ENCODE data around the gene HIP1. TPM values are rescaled to one million over a fixed set of nuclear protein-coding genes. Genes with fewer than 3 reads are reported as not detected.

HIP1 gene
- total and polyA plus RNA-seq, 9 of the 15 experiments (the other 6 are each of a cell fraction or from before 2014, with no cell fraction given), result 2.4 to 13.7 (median 9.5) TPM

GRCh38 chr7:75772081-75773077 is 33.6 kb upstream of the HIP1 start, which contains the start of gene CCL26 (continued):
- TF ChIP-seq RBM25 (IDR thresholded peaks at IDR 0.05; ENCODE audit: low read depth, low read length, severe bottlenecking), result peak; percentile 90
- TF ChIP-seq SMARCA5 (IDR thresholded peaks at IDR 0.05), result peak; percentile 48; the same call in 1 of the 2 replicates
- TF ChIP-seq PHB2 (IDR thresholded peaks at IDR 0.05; ENCODE audit: low read depth), result peak; percentile 18; the same call in 1 of the 2 replicates
- TF ChIP-seq PTBP1 (IDR thresholded peaks at IDR 0.05; ENCODE audit: low read depth, low read length), result peak; percentile 85; the same call in 1 of the 2 replicates
- no peak for TF ChIP-seq PRDM10 (IDR thresholded peaks at IDR 0.05; ENCODE audit: partially characterized antibody)
- TF ChIP-seq NFE2 (IDR thresholded peaks at IDR 0.05; ENCODE audit: low read depth), result peak; percentile 83
- TF ChIP-seq MYC (IDR thresholded peaks at IDR 0.05; ENCODE audit: low read depth, low read length), result 0 out of 2 replicates have a peak, but pooled peaks have one; percentile 11
- no peak for TF ChIP-seq MYC (CRISPR knock-in tag; IDR thresholded peaks at IDR 0.05; ENCODE audit: borderline replicate concordance, low read depth)
- TF ChIP-seq MTA2 (IDR thresholded peaks at IDR 0.05; ENCODE audit: low read depth), result peak; percentile 5; the same call in 1 of the 2 replicates
- 0 out of 2 replicates have a peak, but pooled peaks have one; percentile 16 for TF ChIP-seq ESRRA (IDR thresholded peaks at IDR 0.05; ENCODE audit: borderline replicate concordance, low read depth)
- peak; percentile 83 for TF ChIP-seq NR2C1 (IDR thresholded peaks at IDR 0.05)
- peak; percentile 84 for TF ChIP-seq NR2C1 (tag; IDR thresholded peaks at IDR 0.05)
- TF ChIP-seq CC2D1A (IDR thresholded peaks at IDR 0.05), result peak; percentile 26; the same call in 1 of the 2 replicates
- TF ChIP-seq PRMT5 (CRISPR knock-in tag; IDR thresholded peaks at IDR 0.05), result no peak
- 0 out of 2 replicates have a peak, but pooled peaks have one; percentile 32 for TF ChIP-seq SOX6 (IDR thresholded peaks at IDR 0.05)
- peak; percentile 78 for TF ChIP-seq DPF2 (IDR thresholded peaks at IDR 0.05)
- TF ChIP-seq EGR1 (conservative IDR thresholded peaks at IDR 0.05), result peak; percentile 53
- peak; percentile 52; the same call in 1 of the 2 replicates for TF ChIP-seq SMARCA4 (IDR thresholded peaks at IDR 0.05)
- no peak for TF ChIP-seq FOXP4 (CRISPR knock-in tag; IDR thresholded peaks at IDR 0.05; ENCODE audit: borderline replicate concordance)
- TF ChIP-seq MTF1 (CRISPR knock-in tag; IDR thresholded peaks at IDR 0.05; ENCODE audit: borderline replicate concordance), result no peak
- TF ChIP-seq ZNF316 (IDR thresholded peaks at IDR 0.05), result peak; percentile 72
- TF ChIP-seq ZNF766 (CRISPR knock-in tag; conservative IDR thresholded peaks at IDR 0.05), result peak; percentile 68; the same call in 1 of the 2 replicates
- no peak; the same call in 1 of the 2 replicates for TF ChIP-seq NR2C2 (CRISPR knock-in tag; IDR thresholded peaks at IDR 0.05)
- TF ChIP-seq NR2C2 (tag; IDR thresholded peaks at IDR 0.05), result peak; percentile 86
- TF ChIP-seq RCOR1 (IDR thresholded peaks at IDR 0.05; ENCODE audit: borderline replicate concordance in 1 of 2, low read depth in 2 of 2, low read length in 2 of 2), result peak in 1 of 2 experiments; percentile 60; a peak in 1 of 4 replicates
